Endothelial cell of umbilical vein (primary cell): ENCODE results near the gene FAM111B.

ENCODE experiments used
- CTCF ChIP-seq, 2 donors: IDR thresholded peaks; 1 replicate in 1 of 2; 2 replicates in 1 of 2; pipeline ENCODE4 v1.5.1; 2011; ENCODE audit warnings: low read length in 2 of 2, mild to moderate bottlenecking in 2 of 2, moderate library complexity in 2 of 2, control low read depth in 1 of 2, inconsistent platforms in 1 of 2, low read depth in 1 of 2; ENCODE audit not compliant: insufficient read depth in 1 of 2; ENCODE audit errors: extremely low read depth in 1 of 2
- EZH2 ChIP-seq: IDR thresholded peaks from 2 replicates; pipeline ENCODE4 v1.6.1; 2012; ENCODE audit warnings: borderline replicate concordance, low read depth, mild to moderate bottlenecking, moderate library complexity, low read length, inconsistent platforms; ENCODE audit not compliant: severe bottlenecking
- MAX ChIP-seq: IDR thresholded peaks from 2 replicates; pipeline ENCODE4 v1.6.1; 2011; ENCODE audit not compliant: insufficient read depth, insufficient read length
- POLR2A ChIP-seq: IDR thresholded peaks from 2 replicates; pipeline ENCODE4 v1.6.1; 2012; ENCODE audit warnings: low read depth, mild to moderate bottlenecking, control low read depth, low read length
- POLR2AphosphoS5 ChIP-seq: IDR thresholded peaks from 2 replicates; pipeline ENCODE4 v1.6.1; 2012; ENCODE audit warnings: low read depth, mild to moderate bottlenecking, control low read depth, low read length, moderate library complexity; ENCODE audit not compliant: insufficient read depth

DNA sequence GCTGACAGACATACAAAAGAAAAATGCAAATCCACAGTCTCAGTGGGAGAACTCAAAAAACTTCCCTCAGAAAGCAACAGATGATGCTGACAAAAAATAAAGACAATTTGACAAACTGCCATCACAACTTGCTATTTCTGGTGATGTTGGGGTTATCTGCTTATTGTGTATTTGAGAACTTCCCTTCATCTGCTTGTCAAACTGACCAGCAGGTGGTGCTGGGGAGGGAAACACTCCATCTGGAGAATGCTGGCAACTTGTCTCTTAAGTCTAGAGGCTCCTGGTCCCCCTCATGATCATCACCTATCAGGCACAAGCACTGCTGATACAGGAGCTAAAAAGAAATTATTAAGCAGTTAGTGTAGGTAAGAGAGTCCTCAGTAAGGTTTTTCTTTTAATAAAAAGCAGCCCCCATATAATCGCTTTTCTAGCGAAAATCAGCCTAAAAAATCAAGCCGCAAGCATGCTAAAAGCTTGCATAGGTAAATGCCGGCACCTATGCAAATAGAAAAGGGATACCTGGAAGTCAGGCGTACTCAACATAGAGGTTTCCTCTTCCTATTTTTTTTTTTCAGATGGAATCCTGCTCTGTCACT, 9.8 kb upstream of the FAM111B start:
- TF ChIP-seq MAX = no peak
- TF ChIP-seq POLR2A = no peak
- no peak for TF ChIP-seq EZH2
- no peak for TF ChIP-seq POLR2AphosphoS5
- TF ChIP-seq CTCF (IDR thresholded peaks at IDR 0.05; ENCODE audit: extremely low read depth in 1 of 2, insufficient read depth in 1 of 2, low read depth in 1 of 2, low read length in 2 of 2) = peak; percentile 41 to 65
